ENCODE data around the gene STMN3. TPM values are rescaled to one million over a fixed set of nuclear protein-coding genes. Genes with fewer than 3 reads are reported as not detected.
"Not testable (repeated sequence)": the region's sequence is repeated elsewhere in the genome, so short reads cannot be mapped to it uniquely, and the experiment has no call there.

STMN3 gene
- total RNA-seq, 2 experiments from 2014 or later, result 15.4 to 17.6 TPM

- peaks cover 23% of the 10 kb centered on the region for H3K36me3 Mint-ChIP-seq (ENCODE audit: low read depth)
- no peak overlapping the region for H3K4me3 Mint-ChIP-seq
- H3K27ac Mint-ChIP-seq, result no peak overlapping the region
- H3K4me1 Mint-ChIP-seq, result no peaks in the 10 kb centered on the region
- no peak for DNase-seq
- no peak for ATAC-seq
- H3K27me3 Mint-ChIP-seq, result no peaks in the 10 kb centered on the region
- H3K9me3 Mint-ChIP-seq (ENCODE audit: low read depth), result no peaks in the 10 kb centered on the region
- intact Hi-C loops (cut with DNase I, micrococcal nuclease), result no loop called here
- POLR2A ChIA-PET, result no interaction called here
- CTCF ChIA-PET, result interaction anchor here (0.7 kb wide), 1 partner anchor 12 kb away, joined by 3 read pairs; no protein-coding TSS in a partner anchor
These were observed 15.1 kb upstream of the STMN3 start for GRCh38 chr20:63668351-63668750.

- peaks cover 23% of the 10 kb centered on the region for H3K36me3 Mint-ChIP-seq (ENCODE audit: low read depth)
- DNase-seq (no peak), ATAC-seq (no peak)
- no peak overlapping the region for H3K27ac Mint-ChIP-seq
- CTCF ChIA-PET, result interaction anchor here (0.7 kb wide), 1 partner anchor 11 kb away, joined by 3 read pairs; no protein-coding TSS in a partner anchor
- no peaks in the 10 kb centered on the region for H3K27me3 Mint-ChIP-seq
- POLR2A ChIA-PET, result interaction anchor here (0.5 kb wide), 1 partner anchor 51 kb away, joined by 3 read pairs; no protein-coding TSS in a partner anchor
- H3K9me3 Mint-ChIP-seq (ENCODE audit: low read depth), result no peaks in the 10 kb centered on the region
- H3K4me3 Mint-ChIP-seq, result no peak overlapping the region
- H3K4me1 Mint-ChIP-seq, result no peaks in the 10 kb centered on the region
- intact Hi-C loops (cut with DNase I, micrococcal nuclease), result no loop called here
These were observed 14.6 kb upstream of the STMN3 start for GRCh38 chr20:63667858-63668257.

GRCh38 chr20:63665708-63666107 is 12.5 kb upstream of the STMN3 start:
- H3K27ac Mint-ChIP-seq, result no peak overlapping the region

GRCh38 chr20:63664861-63665594 is 11.8 kb upstream of the STMN3 start:
- CTCF ChIA-PET, result no interaction called here
- H3K27ac Mint-ChIP-seq, result no peak overlapping the region
- no peak for ATAC-seq

More at GRCh38 chr20:63665708-63666107, 12.5 kb upstream of the STMN3 start:
- intact Hi-C loops (cut with DNase I, micrococcal nuclease), result no loop called here
- no peak for DNase-seq
- ChIA-PET CTCF (no interaction called here), POLR2A (no interaction called here)
- H3K4me1 Mint-ChIP-seq, result no peaks in the 10 kb centered on the region
- no peaks in the 10 kb centered on the region for H3K27me3 Mint-ChIP-seq
- peaks cover 22% of the 10 kb centered on the region for H3K36me3 Mint-ChIP-seq (ENCODE audit: low read depth)
- no peak overlapping the region for H3K4me3 Mint-ChIP-seq
- ATAC-seq, result no peak
- no peaks in the 10 kb centered on the region for H3K9me3 Mint-ChIP-seq (ENCODE audit: low read depth)

GRCh38 chr20:63664143-63664851 is 11.1 kb upstream of the STMN3 start:
- H3K27me3 Mint-ChIP-seq, result no peaks in the 10 kb centered on the region
- ATAC-seq (no peak), DNase-seq (no peak)
- ChIA-PET POLR2A (no interaction called here), CTCF (no interaction called here)
- peaks cover 7% of the 10 kb centered on the region for H3K4me1 Mint-ChIP-seq
- H3K36me3 Mint-ChIP-seq (ENCODE audit: low read depth), result peaks cover 23% of the 10 kb centered on the region
- intact Hi-C loops (cut with DNase I, micrococcal nuclease), result no loop called here
- H3K27ac Mint-ChIP-seq, result no peak overlapping the region
- no peaks in the 10 kb centered on the region for H3K9me3 Mint-ChIP-seq (ENCODE audit: low read depth)
- H3K4me3 Mint-ChIP-seq, result no peak overlapping the region

More at GRCh38 chr20:63664861-63665594, 11.8 kb upstream of the STMN3 start:
- no peaks in the 10 kb centered on the region for H3K9me3 Mint-ChIP-seq (ENCODE audit: low read depth)
- H3K27me3 Mint-ChIP-seq, result no peaks in the 10 kb centered on the region
- H3K4me1 Mint-ChIP-seq, result peaks cover under 1% of the 10 kb centered on the region
- DNase-seq, result no peak
- intact Hi-C loops (cut with DNase I, micrococcal nuclease), result no loop called here
- no peak overlapping the region for H3K4me3 Mint-ChIP-seq
- POLR2A ChIA-PET, result no interaction called here
- peaks cover 24% of the 10 kb centered on the region for H3K36me3 Mint-ChIP-seq (ENCODE audit: low read depth)

- no peaks in the 10 kb centered on the region for H3K27me3 Mint-ChIP-seq
- H3K4me3 Mint-ChIP-seq, result no peak overlapping the region
- DNase-seq, result no peak
- intact Hi-C loops (cut with DNase I, micrococcal nuclease), result no loop called here
- H3K27ac Mint-ChIP-seq, result no peak overlapping the region
- ChIA-PET CTCF (interaction anchor here (1.3 kb wide), 1 partner anchor 122 kb away, joined by 4 read pairs; no protein-coding TSS in a partner anchor), POLR2A (no interaction called here)
- H3K4me1 Mint-ChIP-seq, result peaks cover 13% of the 10 kb centered on the region
- no peak for ATAC-seq
- no peaks in the 10 kb centered on the region for H3K9me3 Mint-ChIP-seq (ENCODE audit: low read depth)
- peaks cover 20% of the 10 kb centered on the region for H3K36me3 Mint-ChIP-seq (ENCODE audit: low read depth)
These were observed 10.3 kb upstream of the STMN3 start for GRCh38 chr20:63663332-63664066.

- H3K4me1 Mint-ChIP-seq, result peaks cover 14% of the 10 kb centered on the region
These were observed 9.6 kb upstream of the STMN3 start for GRCh38 chr20:63662813-63663189.

GRCh38 chr20:63661959-63662812 is 9.0 kb upstream of the STMN3 start:
- ChIA-PET CTCF (interaction anchor here (0.6 to 1.3 kb wide), 2 partner anchors 124 to 342 kb away, joined by 3 to 4 read pairs; no protein-coding TSS in a partner anchor), POLR2A (interaction anchor here (0.6 kb wide), 1 partner anchor 113 kb away, joined by 4 read pairs; no protein-coding TSS in a partner anchor)
- Mint-ChIP-seq H3K9me3 (ENCODE audit: low read depth) (no peaks in the 10 kb centered on the region), H3K36me3 (ENCODE audit: low read depth) (peaks cover 12% of the 10 kb centered on the region), H3K4me3 (no peak overlapping the region), H3K4me1 (peaks cover 15% of the 10 kb centered on the region), H3K27me3 (no peaks in the 10 kb centered on the region), H3K27ac (no peak overlapping the region)
- ATAC-seq (no peak), DNase-seq (no peak)
- intact Hi-C loops (cut with DNase I, micrococcal nuclease), result no loop called here

More at GRCh38 chr20:63662813-63663189, 9.6 kb upstream of the STMN3 start:
- Mint-ChIP-seq H3K4me3 (no peak overlapping the region), H3K27ac (no peak overlapping the region), H3K9me3 (ENCODE audit: low read depth) (no peaks in the 10 kb centered on the region), H3K36me3 (ENCODE audit: low read depth) (peaks cover 14% of the 10 kb centered on the region), H3K27me3 (no peaks in the 10 kb centered on the region)
- POLR2A ChIA-PET, result no interaction called here
- ATAC-seq, result no peak
- no peak for DNase-seq
- CTCF ChIA-PET, result interaction anchor here (1.3 kb wide), 1 partner anchor 123 kb away, joined by 4 read pairs; no protein-coding TSS in a partner anchor
- intact Hi-C loops (cut with DNase I, micrococcal nuclease), result no loop called here

- CTCF ChIA-PET, result no interaction called here
- POLR2A ChIA-PET, result no interaction called here
- intact Hi-C loops (cut with DNase I, micrococcal nuclease), result no loop called here
- Mint-ChIP-seq H3K9me3 (ENCODE audit: low read depth) (no peaks in the 10 kb centered on the region), H3K27me3 (no peaks in the 10 kb centered on the region), H3K4me3 (no peak overlapping the region), H3K27ac (no peak overlapping the region), H3K36me3 (ENCODE audit: low read depth) (peaks cover 9% of the 10 kb centered on the region), H3K4me1 (peaks cover 18% of the 10 kb centered on the region)
- ATAC-seq (no peak), DNase-seq (no peak)
These were observed 7.9 kb upstream of the STMN3 start for GRCh38 chr20:63661108-63661507.

GRCh38 chr20:63660622-63661021 is 7.4 kb upstream of the STMN3 start:
- no peak for ATAC-seq
- CTCF ChIA-PET, result no interaction called here
- no peaks in the 10 kb centered on the region for H3K9me3 Mint-ChIP-seq (ENCODE audit: low read depth)
- peaks cover 18% of the 10 kb centered on the region for H3K4me1 Mint-ChIP-seq
- intact Hi-C loops (cut with DNase I, micrococcal nuclease), result no loop called here
- H3K36me3 Mint-ChIP-seq (ENCODE audit: low read depth), result peaks cover 9% of the 10 kb centered on the region
- no peak overlapping the region for H3K4me3 Mint-ChIP-seq
- no peaks in the 10 kb centered on the region for H3K27me3 Mint-ChIP-seq
- POLR2A ChIA-PET, result no interaction called here
- no peak for DNase-seq
- H3K27ac Mint-ChIP-seq, result no peak overlapping the region

GRCh38 chr20:63660174-63660573 is 7.0 kb upstream of the STMN3 start:
- H3K27ac Mint-ChIP-seq; DNase-seq; H3K27me3 Mint-ChIP-seq; ATAC-seq; intact Hi-C loops (cut with DNase I, micrococcal nuclease); CTCF ChIA-PET; H3K9me3 Mint-ChIP-seq (ENCODE audit: low read depth); H3K36me3 Mint-ChIP-seq (ENCODE audit: low read depth); POLR2A ChIA-PET: not testable (repeated sequence)
- H3K4me1 Mint-ChIP-seq, result peaks cover 18% of the 10 kb centered on the region
- peak overlapping the region; percentile 95 for H3K4me3 Mint-ChIP-seq
